HG03520 (cell line): ENCODE measurements around the gene DRAXIN.

Experiments
- ATAC-seq: cut with Tn5 transposase; IDR thresholded peaks from one replicate; pipeline ENCODE4 v1.9.1; 2021; ENCODE audit warnings: mild to moderate bottlenecking, moderate library complexity; ENCODE audit not compliant: unreplicated experiment

DRAXIN gene

DNA sequence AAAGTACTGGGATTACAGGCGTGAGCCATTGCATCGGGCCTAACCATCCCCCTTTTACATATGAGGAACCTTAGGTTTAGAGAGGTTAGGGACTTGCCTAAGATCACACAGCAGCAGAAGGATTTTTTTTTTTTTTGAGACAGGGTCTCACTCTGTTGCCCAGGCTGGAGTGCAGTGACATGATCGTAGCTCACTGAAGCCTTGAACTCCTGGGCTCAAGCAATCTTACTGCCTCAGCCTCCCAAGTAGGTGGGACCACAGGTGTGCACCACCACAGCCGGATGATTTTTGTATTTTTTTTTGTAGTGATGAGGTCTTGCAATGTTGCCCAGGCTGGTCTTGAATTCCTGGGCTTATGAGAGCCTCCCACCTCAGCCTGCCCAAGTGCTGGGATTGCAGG is 68.3 kb downstream of the DRAXIN start:
- no peak for ATAC-seq

DNA sequence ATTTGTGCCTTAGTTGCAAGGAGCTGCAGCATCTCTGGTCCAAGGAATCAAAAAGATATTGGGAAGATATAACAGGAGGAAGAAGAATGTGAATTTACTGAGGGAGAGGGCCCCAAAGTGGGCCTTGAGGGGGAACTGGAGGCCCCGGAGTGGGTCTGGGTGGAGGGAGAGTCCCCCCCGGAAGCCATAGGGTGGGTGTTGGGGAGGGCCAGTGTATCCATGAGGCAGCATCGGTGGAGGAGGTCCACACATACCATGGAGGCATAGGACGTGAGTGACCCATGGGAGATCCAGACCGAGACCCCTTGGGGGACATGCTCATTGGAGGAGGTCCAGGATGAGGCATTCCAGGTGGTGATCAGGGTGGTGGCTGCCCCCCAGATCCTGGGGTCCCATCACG is 69.8 kb downstream of the DRAXIN start:
- ATAC-seq, result no peak

DNA sequence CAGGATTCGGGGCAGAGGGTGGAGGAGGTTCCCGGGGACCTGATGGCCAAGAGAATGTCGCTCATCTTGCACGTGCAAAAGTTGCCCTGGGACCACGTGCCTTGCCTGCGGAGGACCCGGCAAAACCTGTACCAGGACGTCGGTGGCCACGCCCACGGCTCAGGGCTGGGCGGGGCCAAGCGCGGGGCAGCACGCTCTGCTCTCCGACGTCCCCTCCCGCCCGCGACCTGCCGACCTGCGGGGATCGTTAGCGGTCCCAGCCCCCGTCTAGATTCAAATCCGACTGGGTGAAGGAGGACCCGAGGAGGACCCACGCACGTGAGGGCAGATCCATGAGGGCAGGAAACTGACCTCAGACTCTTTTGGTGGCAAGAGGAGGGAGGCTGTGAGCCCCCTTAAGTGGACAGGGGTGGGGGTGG is 70.5 kb downstream of the DRAXIN start, which contains the start of gene C1orf167:
Gene C1orf167, plus strand, starts transcription at position 206 of the 419 bp plus-strand sequence. CDS start 2,208 bp downstream, outside the sequence.
- ATAC-seq, result no peak

DNA sequence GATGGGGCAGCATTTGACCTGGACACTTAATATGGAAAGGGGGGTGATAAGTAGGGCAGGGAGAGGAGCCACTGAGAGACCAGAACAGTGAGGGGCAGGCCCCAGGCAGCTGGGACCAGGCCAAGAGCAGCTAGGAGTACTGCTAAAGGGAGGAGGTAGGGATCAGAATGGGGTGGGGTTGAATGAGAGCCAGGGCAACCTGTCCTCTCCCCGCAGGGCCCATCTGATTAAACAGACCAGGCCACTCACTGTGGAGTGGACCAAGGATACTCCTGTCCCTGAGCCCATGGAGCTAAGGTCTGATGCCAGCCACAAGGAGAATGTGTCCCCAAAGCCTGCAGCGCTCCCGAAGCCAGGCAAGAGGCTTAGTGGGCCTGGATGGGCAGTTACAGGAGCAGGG is 72.6 kb downstream of the DRAXIN start:
- no peak for ATAC-seq

DNA sequence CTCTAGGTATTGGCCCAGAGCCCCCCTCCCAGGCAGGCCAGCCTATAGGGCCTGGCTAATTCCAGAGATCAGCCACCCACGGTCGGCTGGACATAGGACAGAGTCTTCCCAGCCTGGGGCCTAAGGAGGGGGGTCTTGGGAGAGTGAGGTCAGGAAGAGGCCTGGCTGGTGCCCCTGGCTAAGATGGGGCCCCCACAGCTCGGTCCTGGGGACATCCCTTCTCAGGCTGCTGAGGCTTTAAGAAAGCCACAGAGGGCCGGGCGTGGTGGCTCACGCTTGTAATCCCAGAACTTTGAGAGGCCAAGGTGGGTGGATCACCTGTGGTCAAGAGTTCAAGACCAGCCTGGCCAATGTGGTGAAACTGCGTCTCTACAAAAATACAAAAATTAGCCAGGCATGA is 73.0 kb downstream of the DRAXIN start:
- no peak for ATAC-seq

DNA sequence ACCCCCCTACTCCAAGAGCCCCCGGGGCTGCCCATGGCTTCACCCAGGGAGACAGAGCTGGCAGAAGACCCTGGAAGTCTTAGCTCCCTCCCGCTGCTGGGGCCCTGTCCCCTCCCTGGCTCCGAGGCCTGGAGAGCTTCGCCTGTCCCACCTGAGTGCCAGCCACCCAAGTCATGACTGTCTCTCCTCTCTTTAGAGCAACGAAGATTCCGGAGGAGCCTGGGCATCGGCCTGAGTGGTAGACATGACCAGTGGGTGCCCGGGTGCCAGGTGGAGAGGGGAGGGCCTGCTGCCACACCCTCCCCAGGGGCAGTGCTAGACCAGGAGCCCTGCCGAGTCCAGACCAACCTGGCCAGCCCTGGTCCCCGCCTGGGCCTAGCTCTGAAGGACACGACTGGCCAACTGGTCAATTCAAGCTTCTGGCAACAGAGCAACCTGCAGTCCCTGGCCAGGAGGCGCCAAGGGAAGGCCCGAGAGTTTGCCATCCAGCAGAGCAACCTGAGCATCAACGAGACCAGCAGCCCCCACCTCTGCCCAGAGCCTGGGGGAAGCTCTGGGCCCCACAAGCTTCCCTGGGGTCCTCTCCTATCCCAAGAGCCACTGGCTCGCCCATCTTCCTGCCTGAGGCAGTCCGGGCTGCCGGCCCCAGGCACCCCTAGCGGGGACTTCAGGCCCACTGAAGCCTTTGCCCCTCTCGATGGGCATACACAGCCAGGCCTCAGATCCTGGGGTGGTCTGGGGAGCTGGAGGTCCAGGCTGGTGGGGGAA is 74.3 kb downstream of the DRAXIN start:
- no peak for ATAC-seq

DNA sequence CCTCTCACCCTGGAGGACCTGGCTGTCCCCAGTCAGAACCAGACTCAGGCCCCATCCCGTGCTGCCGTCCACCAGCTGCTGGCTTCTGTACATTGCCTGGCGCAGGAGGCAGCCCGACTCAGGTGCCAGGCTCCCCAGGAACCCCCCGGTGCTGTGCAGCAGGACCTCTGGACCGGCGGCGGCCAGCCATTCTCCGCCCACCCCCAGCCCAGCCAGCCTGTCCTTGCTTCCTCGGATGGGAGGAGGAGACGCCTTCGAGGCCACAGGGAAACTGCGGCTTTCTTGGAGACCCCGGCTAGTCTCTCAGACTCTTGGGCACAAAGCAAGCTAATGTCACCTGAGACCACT is 74.9 kb downstream of the DRAXIN start:
- no peak for ATAC-seq

DNA sequence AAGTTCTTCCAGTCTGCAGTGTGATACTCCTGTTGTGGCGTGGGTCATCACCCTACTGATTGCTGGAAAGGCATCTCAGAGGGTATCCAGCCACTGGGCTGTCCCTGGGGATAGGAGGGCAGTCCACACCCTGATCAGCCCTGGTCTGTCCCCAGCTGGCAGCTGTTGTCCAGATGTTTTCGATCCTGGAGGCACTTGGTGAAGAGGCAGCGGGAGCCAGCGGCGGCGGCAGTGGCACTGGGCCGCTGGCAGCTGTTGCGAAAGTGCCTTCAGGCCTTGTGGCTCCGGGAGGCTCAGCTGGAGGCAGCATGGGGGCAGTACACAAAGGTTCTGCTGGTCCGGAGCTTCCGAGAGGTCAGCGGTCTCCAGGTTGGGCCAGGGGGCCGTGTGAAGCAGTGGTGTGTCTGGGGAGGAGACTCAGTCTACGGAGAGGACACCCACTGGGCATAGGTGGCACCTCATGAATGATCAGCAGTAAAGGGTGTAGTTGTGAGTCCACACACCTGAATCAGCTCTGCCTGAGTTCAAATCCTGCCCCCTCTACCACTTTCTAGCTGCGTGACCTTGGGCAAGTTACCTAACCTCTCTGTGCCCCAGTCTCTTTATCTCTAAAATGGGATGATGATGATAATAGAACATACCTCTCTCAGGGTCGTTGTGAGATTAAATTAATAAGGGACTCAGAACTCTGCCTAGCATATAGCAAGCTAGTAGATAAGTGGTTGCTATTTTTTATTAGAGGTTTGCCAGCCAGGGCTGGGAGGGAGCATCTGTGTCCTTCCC is 76.6 kb downstream of the DRAXIN start:
- ATAC-seq, result no peak

DNA sequence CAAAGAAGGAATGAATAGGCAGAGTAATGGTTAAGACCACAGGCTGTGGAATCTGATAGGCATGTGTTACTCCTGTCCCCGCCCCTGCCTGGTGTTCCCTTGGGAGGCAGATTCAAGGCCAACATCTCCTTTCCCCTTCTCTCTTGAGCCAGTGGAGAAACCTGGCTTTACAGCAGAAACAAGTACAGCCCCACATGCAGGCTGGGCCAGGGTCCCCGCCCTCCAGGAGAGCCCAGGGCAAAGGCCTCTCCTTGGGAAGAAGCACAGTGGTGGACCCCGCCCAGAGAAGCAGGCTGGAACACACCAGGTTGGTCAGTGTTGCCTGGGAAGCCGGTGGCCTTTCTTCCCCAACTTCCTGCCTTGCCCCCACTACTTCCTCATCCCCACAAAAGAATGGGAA is 77.3 kb downstream of the DRAXIN start:
- ATAC-seq, result no peak

DNA sequence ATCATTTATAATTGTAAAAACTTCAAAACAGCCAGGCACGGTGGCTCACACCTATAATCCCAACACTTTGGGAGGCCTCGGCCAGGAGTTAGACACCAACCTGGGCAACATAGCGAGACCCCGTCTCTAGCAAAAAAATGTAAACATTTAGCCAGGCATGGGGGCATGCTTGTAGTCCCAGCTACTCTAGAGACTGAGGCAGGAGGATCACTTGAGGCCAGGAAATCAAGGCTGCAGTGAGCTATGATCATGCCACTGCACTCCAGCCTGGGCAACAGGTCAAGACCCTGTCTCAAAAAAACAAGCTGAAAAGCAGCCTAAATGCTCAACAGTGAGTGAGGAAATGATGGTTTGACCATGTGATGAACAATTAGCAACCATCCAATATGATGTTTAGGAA is 77.8 kb downstream of the DRAXIN start:
- ATAC-seq, result no peak

DNA sequence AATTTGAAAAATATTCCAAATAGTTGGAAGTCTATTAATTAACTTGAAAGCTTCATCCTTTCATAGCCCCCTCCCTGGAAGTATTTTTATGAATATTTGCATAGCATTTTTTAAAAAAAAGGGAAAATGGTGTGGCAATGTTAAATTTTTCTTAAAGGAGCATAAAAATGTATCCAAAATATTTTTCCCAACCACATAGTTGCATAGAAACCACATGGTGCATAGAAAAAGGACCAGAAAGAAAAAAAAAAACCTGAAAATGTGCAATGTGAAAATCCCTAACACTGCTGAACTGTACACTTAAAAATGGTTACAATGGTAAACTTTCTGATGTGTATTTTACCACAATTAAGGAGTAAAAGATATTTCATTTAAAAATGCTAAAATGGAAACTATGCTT is 78.5 kb downstream of the DRAXIN start:
- ATAC-seq, result no peak

DNA sequence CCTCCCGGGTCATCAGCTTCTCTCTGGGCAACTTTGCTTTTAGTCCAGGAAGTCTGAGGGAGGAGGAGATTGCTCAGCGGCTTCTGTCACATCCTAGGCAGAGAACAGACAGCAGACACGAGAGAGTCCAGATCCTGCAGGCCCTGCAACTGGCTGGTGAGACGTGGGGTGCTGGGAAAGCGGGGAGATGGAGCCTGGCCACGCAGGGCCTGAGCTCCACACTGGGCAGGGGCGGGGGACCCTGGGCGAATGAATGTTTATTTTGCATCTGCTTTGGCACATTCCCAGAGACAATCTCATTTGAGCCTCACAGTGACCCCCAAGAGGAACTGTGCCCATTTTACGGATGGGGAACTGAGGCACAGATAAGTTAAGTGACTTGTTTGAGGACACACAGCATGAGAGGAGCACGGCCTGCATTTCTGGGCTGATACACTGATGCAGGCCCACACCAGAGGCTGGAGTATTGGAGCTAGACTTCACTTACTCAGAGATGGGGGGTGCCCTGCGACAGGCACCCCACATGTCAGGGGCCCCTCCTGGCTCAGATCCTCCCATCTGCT is 80.1 kb downstream of the DRAXIN start:
- no peak for ATAC-seq

DNA sequence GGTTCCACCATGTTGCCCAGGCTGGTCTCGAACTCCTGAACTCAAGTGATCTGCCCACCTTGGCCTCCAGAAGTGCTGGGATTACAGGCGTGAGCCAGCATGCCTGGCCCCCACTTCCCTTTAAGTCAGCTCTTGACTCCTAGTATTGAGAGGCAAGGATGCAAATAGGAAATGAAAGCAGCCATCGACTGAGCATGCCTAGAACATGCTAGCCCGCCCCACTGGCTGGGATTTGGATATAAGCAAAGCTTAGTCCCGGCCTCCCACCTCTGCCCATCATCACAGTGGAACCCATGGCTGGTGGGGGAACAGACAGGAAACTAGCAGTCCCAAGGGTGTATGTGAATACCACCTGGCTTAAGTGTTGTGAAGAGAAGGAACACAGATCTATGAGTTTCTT is 80.9 kb downstream of the DRAXIN start:
- no peak for ATAC-seq

DNA sequence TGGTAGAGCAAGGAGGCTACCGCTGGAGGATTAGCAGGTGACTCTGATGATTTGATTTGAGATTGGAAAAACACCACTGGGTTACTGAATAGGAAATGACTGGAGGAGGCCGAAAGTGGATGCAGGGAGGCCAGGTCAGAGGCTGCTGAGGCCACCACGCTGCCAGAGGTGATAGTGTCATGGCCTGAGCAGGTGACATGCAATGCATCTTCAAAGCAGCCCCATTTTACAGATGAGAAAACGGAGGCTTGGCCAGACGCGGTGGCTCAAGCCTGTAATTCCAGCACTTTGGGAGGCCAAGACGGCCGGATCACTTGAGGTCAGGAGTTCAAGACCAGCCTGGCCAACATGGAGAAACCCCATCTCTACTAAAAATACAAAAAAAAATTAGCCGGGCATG is 83.2 kb downstream of the DRAXIN start:
- no peak for ATAC-seq
